SHP77 treated with DMSO at 0.1 percent for 48 hours (cell line): ENCODE results near the gene ITGAV.

Experiments
- DNase-seq: peaks from one replicate; lab custom pipeline; 2025; lab: John Stamatoyannopoulos, UW

ITGAV gene

GRCh38 chr2:186575302-186575701, 14.6 kb upstream of the ITGAV start:
- no peak for DNase-seq

GRCh38 chr2:186575856-186576255, 14.0 kb upstream of the ITGAV start:
- DNase-seq = no peak

GRCh38 chr2:186576614-186577013, 13.2 kb upstream of the ITGAV start:
- DNase-seq = no peak

GRCh38 chr2:186582698-186583097, 7.2 kb upstream of the ITGAV start:
- DNase-seq = no peak

GRCh38 chr2:186584053-186584452, 5.8 kb upstream of the ITGAV start:
- no peak for DNase-seq

- DNase-seq = no peak
Observed at GRCh38 chr2:186588421-186588820, 1.4 kb upstream of the ITGAV start.

- DNase-seq = no peak
Observed at GRCh38 chr2:186588940-186589611, 780 bp upstream of the ITGAV start.

GRCh38 chr2:186590350-186590758, 498 bp downstream of the ITGAV start:
- DNase-seq = peak; percentile 51

- peak; percentile 51 for DNase-seq
Observed at GRCh38 chr2:186590759-186591505, 1.1 kb downstream of the ITGAV start.

- no peak for DNase-seq
Observed at GRCh38 chr2:186591506-186591890, 1.6 kb downstream of the ITGAV start.

GRCh38 chr2:186592137-186592875, 2.5 kb downstream of the ITGAV start:
- no peak for DNase-seq

- no peak for DNase-seq
Observed at GRCh38 chr2:186593523-186593922, 3.7 kb downstream of the ITGAV start.

GRCh38 chr2:186594001-186594722, 4.3 kb downstream of the ITGAV start:
- DNase-seq = no peak

- peak; percentile 88 for DNase-seq
Observed at GRCh38 chr2:186595219-186595618, 5.4 kb downstream of the ITGAV start.

- no peak for DNase-seq
Observed at GRCh38 chr2:186599186-186599778, 9.4 kb downstream of the ITGAV start.

- no peak for DNase-seq
Observed at GRCh38 chr2:186603286-186603685, 13.4 kb downstream of the ITGAV start.

- no peak for DNase-seq
Observed at GRCh38 chr2:186605041-186605440, 15.2 kb downstream of the ITGAV start.

- DNase-seq = no peak
Observed at GRCh38 chr2:186607660-186608324, 17.9 kb downstream of the ITGAV start.

GRCh38 chr2:186610785-186611184, 20.9 kb downstream of the ITGAV start:
- no peak for DNase-seq

GRCh38 chr2:186611526-186611925, 21.7 kb downstream of the ITGAV start:
- no peak for DNase-seq

- DNase-seq = no peak
Observed at GRCh38 chr2:186612026-186612425, 22.2 kb downstream of the ITGAV start.
